KMS-11 (cell line): Measurements from ENCODE around the gene DDIT3.

Source experiments
- H2AFZ ChIP-seq: fragments of 200-600 bp; sonication (generic); 2 replicates; pipeline ENCODE4 v1.6.1; 2016; ENCODE audit warnings: antibody characterized with exemption, mixed run types, low read depth
- H3K27ac ChIP-seq: fragments of 200-600 bp; sonication (generic); 2 replicates; pipeline ENCODE4 v1.6.1; 2016; ENCODE audit warnings: mild to moderate bottlenecking, mixed run types
- H3K27me3 ChIP-seq: fragments of 200-600 bp; sonication (generic); 2 replicates; pipeline ENCODE4 v1.6.1; 2017; ENCODE audit warnings: mild to moderate bottlenecking, low read depth, mixed run types, moderate library complexity; ENCODE audit not compliant: insufficient read depth
- H3K36me3 ChIP-seq: fragments of 200-600 bp; sonication (generic); 2 replicates; pipeline ENCODE4 v1.6.1; 2017; ENCODE audit warnings: mild to moderate bottlenecking, mixed run types; ENCODE audit not compliant: insufficient read depth
- H3K4me1 ChIP-seq: fragments of 200-600 bp; sonication (generic); 2 replicates; pipeline ENCODE4 v1.6.1; 2016; ENCODE audit warnings: mild to moderate bottlenecking, low read depth, mixed run types; ENCODE audit not compliant: poor library complexity, severe bottlenecking
- H3K4me2 ChIP-seq: fragments of 200-600 bp; sonication (generic); 2 replicates; pipeline ENCODE4 v1.7.0; 2016; ENCODE audit warnings: mild to moderate bottlenecking, mixed run types
- H3K4me3 ChIP-seq: fragments of 200-600 bp; sonication (generic); IDR thresholded peaks from 2 replicates; pipeline ENCODE4 v1.6.1; 2017; ENCODE audit warnings: low read depth, low read length, mixed read lengths; ENCODE audit not compliant: insufficient read depth
- H3K79me2 ChIP-seq: fragments of 200-600 bp; sonication (generic); 2 replicates; pipeline ENCODE4 v1.6.1; 2016; ENCODE audit warnings: low read depth, mixed run types; ENCODE audit not compliant: insufficient read depth
- H3K9ac ChIP-seq: fragments of 200-600 bp; sonication (generic); 2 replicates; pipeline ENCODE4 v1.6.1; 2016; ENCODE audit warnings: mild to moderate bottlenecking, mixed run types
- H4K20me1 ChIP-seq: fragments of 200-600 bp; sonication (generic); 2 replicates; pipeline ENCODE4 v1.6.1; 2016; ENCODE audit warnings: mild to moderate bottlenecking, mixed run types; ENCODE audit not compliant: insufficient read depth
- CTCF ChIP-seq: fragments of 200-600 bp; sonication (generic); conservative IDR thresholded peaks from 2 replicates; pipeline ENCODE4 v1.6.1; 2017; ENCODE audit warnings: low read depth, mild to moderate bottlenecking, antibody characterized with exemption, low read length, moderate library complexity, mixed read lengths

Gene DDIT3

GRCh38 chr12:57534250-57534649 lies 13.9 kb upstream of the DDIT3 start:
- TF ChIP-seq CTCF = no peak
- H3K4me3 ChIP-seq = no peak overlapping the region
- no peak overlapping the region for H3K4me2 ChIP-seq
- no peak overlapping the region for H2AFZ ChIP-seq
- peaks cover 14% of the 10 kb centered on the region; the same call in 1 of the 2 replicates for H3K36me3 ChIP-seq
- no peaks in the 10 kb centered on the region for H3K4me1 ChIP-seq
- no peaks in the 10 kb centered on the region for H4K20me1 ChIP-seq
- no peak overlapping the region for H3K9ac ChIP-seq
- H3K27ac ChIP-seq = no peak overlapping the region
- H3K79me2 ChIP-seq = no peaks in the 10 kb centered on the region
- no peaks in the 10 kb centered on the region for H3K27me3 ChIP-seq

- Histone ChIP-seq H2AFZ (no peak overlapping the region), H3K4me2 (no peak overlapping the region), H3K4me1 (no peaks in the 10 kb centered on the region), H3K79me2 (no peaks in the 10 kb centered on the region), H4K20me1 (no peaks in the 10 kb centered on the region; the same call in 1 of the 2 replicates), H3K4me3 (no peak overlapping the region), H3K27me3 (no peaks in the 10 kb centered on the region), H3K9ac (no peak overlapping the region), H3K36me3 (peaks cover 10% of the 10 kb centered on the region; the same call in 1 of the 2 replicates), H3K27ac (no peak overlapping the region)
- TF ChIP-seq CTCF = no peak
These were observed 12.8 kb upstream of the DDIT3 start for GRCh38 chr12:57533108-57533507.

- no peak overlapping the region for H3K4me3 ChIP-seq
These were observed 11.5 kb upstream of the DDIT3 start for GRCh38 chr12:57531836-57532235.

GRCh38 chr12:57530396-57531142 lies 10.3 kb upstream of the DDIT3 start:
- H3K27me3 ChIP-seq = no peaks in the 10 kb centered on the region
- H3K36me3 ChIP-seq = peaks cover 10% of the 10 kb centered on the region; the same call in 1 of the 2 replicates
- H3K4me1 ChIP-seq = peaks cover 5% of the 10 kb centered on the region
- H2AFZ ChIP-seq = no peak overlapping the region
- no peak for TF ChIP-seq CTCF
- H4K20me1 ChIP-seq = no peaks in the 10 kb centered on the region; the same call in 1 of the 2 replicates
- no peak overlapping the region for H3K4me3 ChIP-seq
- no peak overlapping the region for H3K4me2 ChIP-seq
- H3K79me2 ChIP-seq = no peaks in the 10 kb centered on the region
- no peak overlapping the region for H3K9ac ChIP-seq
- H3K27ac ChIP-seq = no peak overlapping the region

More at GRCh38 chr12:57531836-57532235, 11.5 kb upstream of the DDIT3 start:
- no peak overlapping the region for H2AFZ ChIP-seq
- H3K27me3 ChIP-seq = no peaks in the 10 kb centered on the region
- peaks cover 2% of the 10 kb centered on the region for H3K4me1 ChIP-seq
- no peak overlapping the region for H3K27ac ChIP-seq
- H3K9ac ChIP-seq = no peak overlapping the region
- no peak for TF ChIP-seq CTCF
- H3K4me2 ChIP-seq = no peak overlapping the region
- no peaks in the 10 kb centered on the region for H3K79me2 ChIP-seq
- H3K36me3 ChIP-seq = peaks cover 10% of the 10 kb centered on the region; the same call in 1 of the 2 replicates
- no peaks in the 10 kb centered on the region; the same call in 1 of the 2 replicates for H4K20me1 ChIP-seq
